HG02885 (cell line): ENCODE measurements around the gene DIS3L2.

Source experiments
- ATAC-seq: cut with Tn5 transposase; IDR thresholded peaks from one replicate; pipeline ENCODE4 v1.9.1; 2021; ENCODE audit warnings: mild to moderate bottlenecking; ENCODE audit not compliant: unreplicated experiment, poor library complexity

DIS3L2 gene

DNA sequence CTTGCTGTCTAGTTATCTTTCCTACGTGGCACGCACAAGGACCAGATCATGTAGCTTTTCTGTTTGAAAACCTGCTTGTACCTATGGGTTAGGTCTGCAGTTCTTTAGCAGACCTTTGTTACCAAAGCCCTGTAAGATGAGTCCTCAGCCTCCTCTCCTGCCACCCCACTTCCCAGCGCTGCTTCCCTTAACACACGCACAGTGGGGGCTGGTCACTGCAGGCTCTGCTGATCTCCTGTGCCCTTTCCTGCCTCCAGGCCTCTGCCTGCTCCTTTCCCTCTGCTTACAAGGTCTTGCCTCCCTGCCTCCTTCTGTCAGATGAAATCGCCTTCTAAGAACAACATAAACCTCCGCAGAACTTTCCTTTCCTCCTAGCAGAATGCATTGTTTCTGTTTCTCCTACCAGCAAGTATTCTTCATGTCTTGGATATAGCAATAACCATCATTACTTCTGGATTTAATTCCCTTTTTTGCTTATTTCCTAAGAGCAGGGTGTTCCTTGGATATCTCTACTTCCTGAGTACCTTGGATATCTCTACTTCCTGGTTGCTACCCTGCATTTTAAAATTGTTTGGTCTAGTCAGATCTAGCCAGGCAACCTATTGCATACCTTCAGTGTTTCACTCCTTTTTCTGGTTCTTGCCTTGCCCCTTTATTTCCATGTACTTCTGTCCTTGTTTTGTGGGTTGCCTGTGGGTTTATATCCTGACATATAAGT, 257.4 kb downstream of the DIS3L2 start:
- no peak for ATAC-seq

DNA sequence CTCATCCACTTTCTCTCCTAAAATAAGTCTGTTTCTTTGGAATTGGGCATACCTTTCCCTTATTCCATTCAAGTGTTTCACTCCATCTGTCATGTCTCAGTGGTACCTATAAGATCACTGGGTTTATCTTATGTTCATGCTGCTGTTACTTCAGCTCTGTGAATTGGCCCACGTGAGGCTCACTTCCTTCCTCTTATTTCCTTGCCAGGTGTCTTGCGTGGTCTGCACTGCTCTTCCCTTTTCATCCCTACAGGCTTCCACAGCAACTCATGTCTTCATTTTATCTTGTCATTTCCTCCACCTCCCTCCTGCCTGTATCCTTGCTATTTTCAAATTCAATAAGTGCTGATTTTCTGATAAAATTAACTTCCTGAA, 258.0 kb downstream of the DIS3L2 start:
- no peak for ATAC-seq

DNA sequence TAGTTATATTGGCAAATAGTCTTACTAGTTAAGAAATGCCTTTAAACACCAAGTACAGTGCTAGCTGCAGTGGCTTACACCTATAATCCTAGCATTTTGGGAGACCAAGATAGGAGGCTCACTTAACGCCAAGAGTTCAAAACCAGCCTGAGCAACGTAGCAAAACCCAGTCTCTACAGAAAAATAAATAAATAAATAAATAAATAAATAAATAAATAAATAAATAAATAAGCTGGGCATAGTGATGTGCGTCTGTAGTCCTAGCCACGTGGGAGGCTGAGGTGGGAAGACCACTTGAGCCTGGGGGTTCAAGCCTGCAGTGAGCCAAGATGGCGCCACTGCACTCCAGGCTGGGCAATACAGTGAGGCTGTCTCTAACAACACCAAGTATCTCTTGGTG, 258.4 kb downstream of the DIS3L2 start:
- no peak for ATAC-seq

DNA sequence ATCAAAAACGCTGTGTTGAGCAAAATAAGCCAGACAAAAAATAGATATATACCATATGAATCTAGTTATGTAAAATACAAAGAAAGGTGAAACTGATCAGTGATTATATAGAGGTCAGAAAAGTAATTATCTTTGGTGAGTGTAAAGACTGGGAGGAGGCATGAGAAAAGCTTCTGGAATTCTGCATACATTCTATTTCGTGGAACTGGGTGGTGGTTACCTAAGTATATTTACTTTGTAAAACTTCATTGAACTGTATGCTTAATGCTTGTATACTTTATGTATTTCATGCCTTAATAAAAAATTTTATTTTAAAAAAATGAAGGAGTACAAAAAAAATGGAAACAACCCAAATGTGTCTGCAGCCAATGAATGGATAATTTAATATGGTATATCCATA, 263.9 kb downstream of the DIS3L2 start:
- no peak for ATAC-seq

DNA sequence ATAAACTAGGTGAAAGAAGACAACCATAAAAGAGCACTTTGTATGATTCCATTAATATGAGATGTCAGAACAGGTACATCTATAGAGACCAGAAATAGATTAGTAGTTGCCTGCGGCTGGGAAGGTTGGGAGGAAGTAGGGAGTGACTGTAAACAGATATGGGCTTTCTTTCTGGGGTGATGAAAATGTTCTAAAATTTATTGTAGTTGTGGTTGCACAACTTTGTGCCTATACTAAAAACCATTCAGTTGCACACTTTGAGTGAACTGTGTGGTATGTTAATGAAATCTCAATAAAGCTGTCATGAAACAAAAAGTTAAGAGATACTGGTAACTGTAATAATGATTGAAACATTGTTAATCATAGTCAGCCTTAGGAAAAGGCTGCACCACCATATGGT, 264.4 kb downstream of the DIS3L2 start:
- no peak for ATAC-seq

DNA sequence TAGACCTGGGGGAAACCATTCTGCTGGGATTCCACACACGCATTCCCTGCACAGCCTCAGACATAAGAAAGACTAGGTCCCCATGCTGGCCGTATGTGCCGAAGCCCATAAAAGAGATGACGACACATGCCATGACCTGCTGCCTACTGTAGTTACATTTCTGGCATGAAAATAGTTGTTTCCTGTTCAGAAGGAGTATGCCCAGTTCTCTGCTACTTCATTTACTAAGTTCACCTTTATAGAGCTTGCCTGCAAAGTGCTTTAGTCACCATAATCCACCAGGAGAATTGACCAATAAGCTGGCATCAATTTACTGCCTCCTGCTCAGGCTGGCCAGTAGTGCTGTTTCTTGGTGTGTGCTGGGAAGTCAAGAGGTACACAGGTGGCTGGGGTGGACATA, 266.8 kb downstream of the DIS3L2 start:
- ATAC-seq, result no peak

DNA sequence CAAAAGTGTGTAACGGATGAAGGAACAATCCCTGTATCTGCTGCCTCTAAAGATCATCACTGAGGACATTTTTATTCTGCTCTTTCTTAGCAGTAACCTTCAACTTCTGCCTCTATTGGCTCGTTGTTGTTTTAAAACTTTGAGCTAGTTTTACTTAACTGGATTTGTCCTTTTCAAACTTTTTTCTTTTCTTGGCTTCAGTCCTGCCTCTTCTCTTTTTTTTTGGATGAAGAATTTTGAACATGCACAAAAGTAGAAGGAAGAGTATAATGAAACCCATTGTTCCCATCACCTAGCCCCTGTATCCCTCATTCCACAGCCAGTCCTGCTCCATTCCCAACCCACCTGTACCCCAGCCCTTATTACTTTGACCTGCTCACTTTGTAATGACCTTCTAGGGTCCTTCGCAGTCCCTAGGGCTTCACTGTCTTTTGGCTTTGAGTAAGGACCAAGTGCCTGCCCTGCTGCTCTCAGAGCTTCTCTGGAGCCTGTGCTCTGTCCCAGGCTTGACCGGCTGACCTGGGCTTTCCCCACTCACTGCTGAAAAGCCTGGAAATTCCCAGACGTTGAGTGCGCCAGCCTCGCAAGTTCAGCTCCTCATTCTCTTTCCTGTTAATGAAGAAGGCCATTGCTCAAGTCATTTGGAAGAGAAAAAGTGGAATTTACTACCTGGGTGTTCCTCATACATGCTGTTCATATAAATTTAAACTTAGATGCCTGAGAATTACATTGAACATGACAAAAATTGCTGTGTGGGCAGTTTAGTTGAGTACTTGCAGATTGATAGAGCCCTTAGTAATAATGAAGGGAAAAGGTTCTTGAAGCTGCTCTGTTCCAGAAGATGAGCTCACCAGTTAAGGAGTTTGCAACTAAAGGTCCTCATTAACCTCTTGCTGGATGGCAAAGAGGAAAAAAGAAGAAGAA, 267.7 kb downstream of the DIS3L2 start:
- ATAC-seq, result no peak

DNA sequence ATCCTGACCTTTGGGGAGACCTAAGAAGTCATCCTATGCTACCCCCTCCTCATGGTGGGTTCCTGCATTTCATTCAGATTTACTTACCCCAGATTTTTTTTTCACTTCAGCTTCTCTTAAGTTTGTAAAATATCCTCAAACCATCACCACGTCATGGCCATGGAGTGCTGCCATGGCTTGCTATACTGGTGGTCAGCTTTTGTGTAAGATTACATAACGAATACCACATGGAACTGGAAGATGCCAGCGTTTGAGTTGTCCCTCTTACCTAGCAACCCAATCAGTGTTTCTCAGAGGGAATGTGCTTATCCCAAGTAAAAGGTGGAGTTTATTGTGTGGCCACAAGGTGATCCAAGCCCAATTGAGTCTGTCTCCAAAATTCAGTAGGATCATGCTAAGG, 268.4 kb downstream of the DIS3L2 start:
- ATAC-seq, result no peak

DNA sequence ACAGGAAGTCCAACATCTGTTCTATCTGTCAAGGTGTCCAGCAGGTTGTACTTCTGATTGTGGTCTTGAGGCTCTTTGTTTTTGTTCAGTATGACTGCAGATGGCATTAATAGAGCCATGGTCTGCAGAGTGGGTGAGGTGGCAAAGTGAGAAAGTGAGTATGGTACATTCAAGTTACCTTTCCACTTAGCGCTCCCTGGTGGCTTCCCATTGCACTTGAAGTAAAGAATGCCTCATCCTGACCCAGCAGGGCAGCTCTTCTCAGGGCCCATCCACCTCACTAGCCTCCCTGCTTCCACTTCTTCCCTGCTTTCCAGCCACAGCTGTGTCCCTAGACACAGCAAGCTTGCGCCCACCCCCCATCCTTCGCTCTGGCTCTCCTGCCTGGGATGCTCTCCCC, 269.0 kb downstream of the DIS3L2 start:
- ATAC-seq, result no peak

DNA sequence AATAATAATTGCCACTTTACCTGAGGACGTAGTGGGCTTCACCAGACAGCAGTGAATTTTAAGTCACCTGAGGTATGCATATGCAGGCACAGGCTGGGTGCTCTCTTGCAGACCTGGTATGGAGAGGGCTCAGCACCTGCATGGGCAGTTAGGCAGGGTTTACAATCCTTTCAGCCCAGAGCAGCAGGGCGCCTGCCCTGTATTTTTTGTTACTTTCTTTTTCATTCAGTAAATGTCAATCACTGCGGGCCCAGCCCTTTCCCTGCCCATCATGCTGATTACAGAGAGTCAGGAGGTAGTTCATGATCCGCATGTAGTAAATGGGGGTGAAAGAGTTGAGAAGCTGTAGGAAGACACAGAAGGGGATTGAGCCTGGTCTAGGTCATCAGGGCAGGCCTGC, 270.0 kb downstream of the DIS3L2 start:
- ATAC-seq, result no peak

DNA sequence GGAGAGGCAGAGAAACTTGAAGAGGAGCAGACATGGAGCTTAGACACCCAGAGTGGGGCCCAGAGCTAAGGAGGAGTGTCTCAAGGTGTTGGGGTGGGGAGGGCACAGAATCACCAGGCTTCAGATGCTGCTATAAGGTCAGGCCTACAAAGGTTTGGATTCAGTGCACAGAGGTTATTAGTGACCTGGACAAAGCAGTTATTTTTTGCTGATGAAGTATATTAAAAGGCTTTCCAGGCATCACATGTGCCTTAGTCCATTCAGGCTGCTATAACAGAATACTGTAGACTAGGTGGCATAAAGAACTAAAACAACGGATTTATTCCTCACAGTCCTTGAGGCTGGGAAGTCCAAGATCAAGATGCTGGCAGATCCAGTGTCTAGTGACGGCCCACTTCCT, 271.4 kb downstream of the DIS3L2 start:
- ATAC-seq, result no peak

DNA sequence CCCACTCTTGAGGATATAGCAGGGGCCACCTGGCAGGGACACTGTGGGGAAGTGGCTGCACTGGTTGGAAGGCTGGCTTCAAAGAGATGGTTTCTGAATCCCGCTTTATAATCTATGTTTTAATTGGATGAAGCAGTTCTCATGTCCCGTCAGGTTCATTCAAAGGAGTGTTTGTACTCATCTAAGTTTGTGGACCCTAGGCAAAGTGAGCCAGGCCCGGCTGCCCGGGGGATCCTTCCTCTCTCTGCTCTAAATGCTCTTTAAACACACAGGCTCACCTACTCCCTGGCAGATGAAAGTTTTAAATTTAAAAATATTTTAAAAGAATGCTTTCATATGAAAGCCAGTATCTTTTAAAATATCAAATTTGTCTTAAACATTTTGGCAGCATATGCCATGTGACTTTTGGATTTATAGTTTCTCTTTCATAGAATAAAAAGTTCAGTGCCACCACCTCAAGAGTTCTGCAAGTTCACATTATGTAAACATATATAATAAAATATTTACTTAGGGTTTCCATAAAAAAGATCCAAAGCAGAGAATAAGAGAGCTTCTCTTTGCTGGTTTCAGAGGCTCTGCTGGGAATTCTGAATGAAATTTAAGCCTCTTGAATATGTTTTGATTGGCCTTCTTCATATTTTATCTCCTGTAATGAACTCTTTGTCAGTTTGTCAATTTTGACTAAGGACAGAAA, 273.6 kb downstream of the DIS3L2 start:
- ATAC-seq, result no peak

DNA sequence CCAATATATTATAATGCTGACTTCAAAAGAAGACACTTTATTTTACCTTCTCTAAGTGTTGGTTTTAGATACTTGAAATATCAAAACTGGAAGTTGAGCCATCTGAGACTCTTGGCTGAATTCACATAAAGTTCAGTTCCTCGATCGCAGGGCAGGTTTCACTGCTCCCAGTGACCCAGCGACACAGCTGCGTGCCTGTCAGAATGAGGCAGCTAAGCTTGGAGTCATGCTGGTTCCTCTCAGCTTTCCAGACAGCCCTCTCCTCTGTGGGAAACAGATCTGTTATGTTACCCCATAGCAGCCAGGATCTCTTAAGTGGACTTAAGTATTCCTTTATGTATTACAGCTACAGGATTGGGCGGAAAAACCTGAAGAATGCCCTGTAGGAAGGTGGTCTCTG, 274.2 kb downstream of the DIS3L2 start:
- ATAC-seq, result no peak

DNA sequence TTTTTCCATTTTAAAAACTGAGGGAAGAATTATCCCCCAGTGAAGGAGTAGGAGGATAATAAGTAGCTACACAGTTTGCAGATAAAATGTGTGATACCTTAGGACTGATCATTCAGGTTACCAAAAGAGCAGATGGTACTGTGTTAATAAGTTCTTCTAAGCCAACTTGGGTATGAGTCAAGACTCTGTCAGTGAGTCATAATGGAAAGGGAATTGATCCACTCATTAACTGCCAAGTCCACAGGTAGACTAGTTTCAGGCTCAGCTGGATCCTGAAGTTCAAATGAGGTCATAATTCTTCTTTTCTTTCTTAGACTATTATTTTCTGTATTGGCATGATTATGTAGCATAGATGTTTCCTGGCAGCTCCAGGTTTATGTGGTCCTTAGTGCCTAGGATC, 274.7 kb downstream of the DIS3L2 start:
- peak; percentile 80 for ATAC-seq

DNA sequence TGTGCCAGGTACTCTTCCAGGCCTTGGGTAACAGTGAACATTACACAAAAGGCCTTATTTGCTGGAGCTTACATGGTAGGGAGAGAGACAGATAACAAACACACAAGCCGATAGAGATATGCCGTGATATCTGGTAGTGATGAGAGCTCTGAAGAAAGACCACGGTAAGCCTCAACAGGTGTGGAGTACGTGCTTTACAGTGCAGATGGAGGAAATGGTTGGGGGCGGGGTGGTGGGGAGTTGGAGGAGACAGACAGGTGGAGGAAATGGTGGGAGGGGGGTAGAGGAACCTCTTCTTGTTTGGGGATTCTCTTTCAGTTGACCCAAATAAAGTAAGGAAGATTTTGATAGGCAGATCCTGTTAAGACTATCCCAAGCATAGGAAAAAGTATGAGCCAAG, 276.0 kb downstream of the DIS3L2 start:
- no peak for ATAC-seq

DNA sequence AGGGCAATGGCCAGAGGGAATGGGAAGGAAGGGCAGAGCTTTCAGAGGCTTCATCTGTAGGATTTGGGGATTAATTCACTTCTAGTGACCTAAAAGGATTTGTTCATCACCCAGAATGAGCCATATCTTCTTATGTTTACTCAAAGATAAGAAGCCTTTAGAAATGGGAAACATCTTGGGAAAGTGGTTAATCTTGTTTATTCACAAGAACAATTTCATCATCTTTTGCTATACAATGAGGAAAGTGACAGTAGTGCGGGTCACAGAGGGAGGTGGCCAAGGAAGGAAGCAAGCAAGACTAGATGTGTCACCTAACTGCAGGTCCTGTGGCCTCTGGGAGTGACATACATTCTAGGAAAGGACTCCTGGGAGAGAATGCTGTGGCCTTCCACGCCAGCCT, 276.6 kb downstream of the DIS3L2 start:
- ATAC-seq, result no peak

DNA sequence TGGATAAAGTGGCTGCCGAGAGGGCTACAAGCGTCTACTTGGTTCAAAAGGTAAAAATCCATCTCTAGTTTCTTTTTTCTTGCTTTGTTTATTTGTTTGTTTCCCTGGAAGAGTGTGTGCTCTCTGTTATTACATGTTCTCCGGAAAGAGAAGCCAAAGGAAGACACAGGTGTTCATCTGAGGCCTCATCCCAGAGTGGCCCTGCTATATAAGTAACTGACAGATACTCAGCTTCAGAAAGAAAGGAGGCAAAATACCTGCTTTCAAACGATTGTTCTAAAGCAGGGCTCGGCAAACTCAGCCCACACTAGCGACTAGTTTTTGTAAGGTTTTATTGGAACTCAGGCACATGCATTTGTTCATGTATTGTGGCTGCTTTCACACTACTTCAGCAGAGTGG, 277.1 kb downstream of the DIS3L2 start:
- no peak for ATAC-seq

DNA sequence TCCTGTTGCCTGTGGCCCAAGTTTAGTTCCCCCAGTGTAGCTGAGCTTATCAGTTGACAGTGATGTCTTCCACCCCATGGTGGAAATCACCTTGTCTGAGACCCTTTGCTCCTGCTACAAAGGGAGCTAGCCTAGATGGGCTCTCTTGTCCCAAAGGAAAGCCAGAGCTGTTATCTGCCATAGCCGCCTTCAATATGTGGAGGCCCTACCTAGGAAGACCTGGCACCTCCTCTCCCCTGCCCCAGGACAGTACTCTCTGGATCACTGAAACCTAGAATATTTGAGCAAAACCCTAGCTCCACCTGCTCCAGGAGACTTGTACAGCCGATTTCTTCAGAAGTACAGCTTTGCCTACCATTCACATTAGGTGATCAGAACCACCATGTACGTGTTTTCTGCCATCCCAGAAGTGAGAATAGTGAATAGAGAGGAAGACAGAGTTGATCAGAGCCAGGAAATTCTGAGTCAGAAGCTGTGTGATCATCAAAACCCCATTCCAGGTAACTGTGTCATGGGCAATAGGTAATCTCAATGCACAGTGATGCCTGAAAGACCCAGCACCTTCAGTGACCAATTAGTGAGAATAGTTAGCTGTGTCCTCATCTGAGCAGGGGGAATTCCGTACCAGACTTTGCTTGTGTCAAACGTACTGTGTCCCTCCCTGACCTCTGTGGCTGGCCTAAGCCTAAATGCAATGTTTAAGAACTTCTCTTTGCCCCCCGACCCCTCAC, 278.6 kb downstream of the DIS3L2 start:
- ATAC-seq, result no peak

DNA sequence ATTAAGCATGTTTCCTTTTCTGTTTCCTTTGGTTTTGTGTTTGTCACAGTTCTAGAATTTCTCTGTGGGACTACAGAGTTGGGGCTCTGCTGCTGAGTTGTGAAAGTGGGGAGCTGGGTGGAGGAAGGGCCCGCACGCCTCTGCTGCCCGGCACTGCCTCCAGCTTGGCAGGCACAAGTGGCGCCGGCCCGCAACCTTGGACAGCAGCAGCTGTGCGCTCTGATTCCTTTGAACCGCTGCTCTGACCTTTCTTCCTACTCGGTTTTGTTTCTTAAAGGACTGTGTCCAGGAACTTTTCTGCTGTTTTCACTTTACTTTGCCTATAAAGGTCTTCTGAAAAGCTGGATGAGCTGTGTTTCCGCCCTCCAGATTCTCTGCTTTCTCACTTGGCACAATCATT, 279.4 kb downstream of the DIS3L2 start:
- ATAC-seq, result no peak

DNA sequence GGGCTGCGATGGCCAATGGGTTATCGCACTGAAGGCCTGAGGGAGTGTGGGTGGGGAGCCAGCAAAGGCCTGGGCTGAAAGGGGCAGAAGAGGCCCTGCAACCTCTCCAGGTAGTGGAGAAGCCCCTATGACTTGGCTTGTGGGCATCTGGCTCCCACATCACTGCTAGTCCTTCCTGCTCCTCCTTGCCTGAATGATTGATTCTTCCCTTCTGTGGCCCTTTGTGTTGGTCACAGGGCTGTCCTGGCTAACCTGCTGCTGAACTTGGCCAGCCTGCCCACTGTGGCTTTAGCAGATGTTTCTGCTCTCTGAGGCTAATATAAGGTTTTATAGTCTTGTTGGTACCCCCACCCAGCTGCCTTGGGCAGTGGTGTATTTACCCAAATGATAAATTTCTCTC, 280.8 kb downstream of the DIS3L2 start:
- no peak for ATAC-seq

DNA sequence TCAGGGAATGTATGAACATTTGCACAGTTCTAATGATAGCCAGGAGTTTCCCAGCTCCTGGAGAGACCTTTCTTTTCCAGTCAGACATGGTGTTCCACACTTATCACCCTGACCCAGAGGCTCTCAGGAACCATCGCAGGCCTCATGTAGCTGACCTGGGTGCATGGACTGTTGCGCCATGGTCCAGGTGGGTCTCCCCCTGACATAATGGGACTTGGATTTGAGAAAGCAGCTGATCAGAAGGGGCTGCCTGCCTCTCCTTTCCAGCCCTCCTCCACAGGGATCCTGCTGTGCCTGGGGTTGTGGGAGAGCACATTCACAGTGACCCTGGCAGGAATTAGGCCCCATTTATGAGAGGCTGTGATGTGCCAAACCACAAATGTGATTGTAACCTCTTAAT, 283.6 kb downstream of the DIS3L2 start:
- ATAC-seq, result no peak
